Measurements from ENCODE around the gene PPDPF. TPM values are rescaled to one million over a fixed set of nuclear protein-coding genes. Genes with fewer than 3 reads are reported as not detected.

Gene PPDPF
- polyA plus RNA-seq, 2 of the 4 experiments (the other 2 are of a cell fraction): 7.7 to 217 TPM

- no peak overlapping the region for H3K4me2 ChIP-seq
- H3K9me3 ChIP-seq: no peaks in the 10 kb centered on the region
- TF ChIP-seq HOXA7 (CRISPR knock-in tag; IDR thresholded peaks at IDR 0.05): no peak
- no peak for TF ChIP-seq MAZ (IDR thresholded peaks at IDR 0.05; ENCODE audit: borderline replicate concordance, low read depth, low read length)
- no peak for TF ChIP-seq CTCF (IDR thresholded peaks at IDR 0.05)
- no peak for TF ChIP-seq MAFK (IDR thresholded peaks at IDR 0.05; ENCODE audit: partially characterized antibody)
- no peak for TF ChIP-seq PHF8 (IDR thresholded peaks at IDR 0.05; ENCODE audit: borderline replicate concordance, low read depth)
- no peak for TF ChIP-seq ZNF302 (CRISPR knock-in tag; IDR thresholded peaks at IDR 0.05)
- TF ChIP-seq CBX2 (IDR thresholded peaks at IDR 0.05; ENCODE audit: borderline replicate concordance, low read depth): no peak
- no peak for TF ChIP-seq MAX (IDR thresholded peaks at IDR 0.05)
- TF ChIP-seq POLR2A (IDR thresholded peaks at IDR 0.05; ENCODE audit: low read length): no peak
- TF ChIP-seq TP53 (CRISPR knock-in tag; IDR thresholded peaks at IDR 0.05): no peak
- TF ChIP-seq SREBF2 (IDR thresholded peaks at IDR 0.05): no peak
- TF ChIP-seq PBX3 (IDR thresholded peaks at IDR 0.05): no peak
- TF ChIP-seq FOSB (CRISPR knock-in tag; IDR thresholded peaks at IDR 0.05): no peak
- TF ChIP-seq NFE2L2 (conservative IDR thresholded peaks at IDR 0.05; ENCODE audit: low read length): no peak
- no peak for TF ChIP-seq HMGXB4 (CRISPR knock-in tag; IDR thresholded peaks at IDR 0.05; ENCODE audit: borderline replicate concordance)
- no peak for TF ChIP-seq KDM1A (IDR thresholded peaks at IDR 0.05; ENCODE audit: low read depth)
- no peak overlapping the region for H3K27ac ChIP-seq
- peaks cover 22% of the 10 kb centered on the region for H3K4me1 ChIP-seq
- ATAC-seq (no peak), DNase-seq (ENCODE audit: low read depth in 1 of 2, low spot score in 1 of 2) (no peak), FAIRE-seq (no peak)
- ChIA-PET POLR2A (interaction anchor here (1.5 kb wide), 1 partner anchor 27 kb away, joined by 12 read pairs; the partner anchor contains the start of gene PPDPF), CTCF (interaction anchor here (0.8 to 2.1 kb wide), 6 partner anchors 9 to 270 kb away, joined by 3 to 6 read pairs (median 3); partner anchors contain the start of gene PPDPF)
- 67% methylated on average over 6 of the region's 13 CpGs for WGBS (ENCODE audit: missing lambda C conversion rate)
- H3K4me3 ChIP-seq: no peak overlapping the region
Observed at GRCh38 chr20:63493563-63494020, 27.0 kb upstream of the PPDPF start.

GRCh38 chr20:63494084-63494419 is 26.5 kb upstream of the PPDPF start:
- TF ChIP-seq HOXB13 (CRISPR knock-in tag; IDR thresholded peaks at IDR 0.05; ENCODE audit: low read depth) (no peak), SMC3 (IDR thresholded peaks at IDR 0.05) (no peak), RARB (CRISPR knock-in tag; IDR thresholded peaks at IDR 0.05) (no peak), NFE2L2 (conservative IDR thresholded peaks at IDR 0.05; ENCODE audit: low read length) (no peak), EP300 (IDR thresholded peaks at IDR 0.05) (no peak), ZC3H11A (IDR thresholded peaks at IDR 0.05) (no peak), EHMT2 (IDR thresholded peaks at IDR 0.05; ENCODE audit: low read depth) (no peak), HMGXB4 (CRISPR knock-in tag; IDR thresholded peaks at IDR 0.05; ENCODE audit: borderline replicate concordance) (no peak), HDAC2 (IDR thresholded peaks at IDR 0.05) (no peak)
- WGBS (ENCODE audit: missing lambda C conversion rate): 91% methylated on average over 4 of the region's 7 CpGs
- FAIRE-seq (no peak), ATAC-seq (no peak), DNase-seq (ENCODE audit: low read depth in 1 of 2, low spot score in 1 of 2) (no peak)
- Histone ChIP-seq H3K4me3 (no peak overlapping the region), H3K27ac (no peak overlapping the region), H3K4me2 (no peak overlapping the region), H3K9me3 (no peaks in the 10 kb centered on the region), H3K4me1 (peaks cover 22% of the 10 kb centered on the region)
- CTCF ChIA-PET: interaction anchor here (0.9 to 2.1 kb wide), 6 partner anchors 9 to 271 kb away, joined by 3 to 6 read pairs (median 3); partner anchors contain the start of gene PPDPF
- POLR2A ChIA-PET: interaction anchor here (1.5 kb wide), 1 partner anchor 27 kb away, joined by 12 read pairs; the partner anchor contains the start of gene PPDPF

All from A549 (cell line).